Spinal cord (tissue), 10 donors: ENCODE measurements around the gene SSC4D. TPM values are rescaled to one million over a fixed set of nuclear protein-coding genes. Genes with fewer than 3 reads are reported as not detected.
"Not testable (repeated sequence)": the region's sequence is repeated elsewhere in the genome, so short reads cannot be mapped to it uniquely, and the experiment has no call there.

Source experiments
- DNase-seq, 6 donors: peaks; one replicate each; pipeline versions ENCODE4 v3.0.0 to v3.0.0-alpha.2; 2013 to 2015; ENCODE audit warnings: low spot score in 6 of 6, low read depth in 4 of 6
- H3K27ac ChIP-seq: one replicate; pipeline ENCODE4 v1.5.1; 2013; ENCODE audit warnings: low read depth, low read length, control low read depth
- H3K27me3 ChIP-seq: one replicate; pipeline ENCODE4 v1.6.1; 2013; ENCODE audit warnings: low read length; ENCODE audit not compliant: control insufficient read depth, insufficient read depth
- H3K36me3 ChIP-seq: one replicate; pipeline ENCODE4 v1.6.1; 2013; ENCODE audit warnings: low read length; ENCODE audit not compliant: control insufficient read depth, insufficient read depth
- H3K4me1 ChIP-seq: one replicate; pipeline ENCODE4 v1.6.1; 2013; ENCODE audit warnings: low read length; ENCODE audit not compliant: control insufficient read depth, insufficient read depth
- H3K4me3 ChIP-seq: one replicate; pipeline ENCODE4 v1.5.1; 2013; ENCODE audit warnings: low read depth, low read length, control low read depth
- H3K9me3 ChIP-seq: one replicate; pipeline ENCODE4 v1.6.1; 2013; ENCODE audit warnings: low read length; ENCODE audit not compliant: control insufficient read depth, insufficient read depth
- WGBS: methylation state at CpG from one replicate; pipeline ENCODE4 v1.1.5; 2013; ENCODE audit warnings: missing lambda C conversion rate; ENCODE audit not compliant: insufficient coverage; 5-methylcytosine and 5-hydroxymethylcytosine counted together
- polyA plus RNA-seq, 2 donors: library from polyadenylated mRNA; unstranded; fragments of 120-200 nt; gene quantifications; one replicate each; pipeline ENCODE4 v1.2.1, GENCODE V29; 2013; ENCODE audit not compliant: insufficient read length in 2 of 2
- total RNA-seq, 2 donors: library from RNA; depleted of rRNA in 1 of 2; stranded (reverse); fragments of 120-200 nt in 1 of 2; fragments of >200 nt in 1 of 2; gene quantifications; one replicate each; pipeline versions ENCODE4 v1.2.3 to v1.2.4, GENCODE V29; 2013 to 2014
- donor health status: healthy.

The SSC4D gene
- total and polyA plus RNA-seq, 4 donors = 1.9 to 4.3 (median 3.1) TPM

DNA sequence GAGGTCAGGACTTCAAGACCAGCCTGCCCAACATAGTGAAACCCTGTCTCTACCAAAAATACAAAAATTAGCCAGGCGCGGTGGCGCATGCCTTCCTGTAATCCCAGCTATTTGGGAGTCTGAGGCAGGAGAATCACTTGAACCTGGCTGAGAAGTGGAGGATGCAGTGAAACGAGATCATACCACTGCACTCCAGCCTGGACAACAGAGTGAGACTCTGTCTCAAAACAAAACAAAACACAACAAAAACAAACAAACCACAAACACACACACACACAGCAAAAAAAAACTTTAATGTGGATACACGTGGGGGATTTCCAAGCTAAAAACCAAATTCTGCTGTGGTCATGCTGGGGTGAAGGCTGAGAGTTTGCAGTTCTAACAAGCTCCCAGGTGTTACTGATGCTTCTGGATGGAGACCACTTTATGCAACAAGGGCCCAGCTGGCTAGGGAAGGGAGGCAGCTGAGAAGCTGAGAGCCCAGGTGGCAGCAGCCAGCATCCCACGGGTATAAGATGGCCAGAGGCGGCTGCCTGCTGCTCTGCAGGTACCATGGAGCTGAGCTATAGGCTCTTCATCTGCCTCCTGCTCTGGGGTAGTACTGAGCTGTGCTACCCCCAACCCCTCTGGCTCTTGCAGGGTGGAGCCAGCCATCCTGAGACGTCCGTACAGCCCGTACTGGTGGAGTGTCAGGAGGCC lies 15.1 kb upstream of the SSC4D start, which contains the start of gene ZP3:
TSS of gene ZP3 (plus strand) at position 538 of the 699 bp plus-strand sequence. CDS start at position 553, 15 bp downstream.
- H3K27me3 ChIP-seq = peaks cover 2% of the 10 kb centered on the region
- H3K4me3 ChIP-seq = no peak within 1 kb of the TSS
- no peak within 1 kb of the TSS for H3K27ac ChIP-seq
- WGBS = 86% methylated on average over 8 of the region's 10 CpGs
- no peaks in the 10 kb centered on the region for H3K36me3 ChIP-seq
- no peaks in the 10 kb centered on the region for H3K9me3 ChIP-seq
- no peaks in the 10 kb centered on the region for H3K4me1 ChIP-seq
- no peak for DNase-seq

- Histone ChIP-seq H3K27ac (no peak overlapping the region), H3K4me3 (no peak overlapping the region), H3K27me3 (peaks cover 2% of the 10 kb centered on the region), H3K4me1 (no peaks in the 10 kb centered on the region), H3K9me3 (no peaks in the 10 kb centered on the region), H3K36me3 (no peaks in the 10 kb centered on the region)
- 48% methylated on average over 12 of the region's 15 CpGs for WGBS
- DNase-seq = no peak
Measured at GRCh38 chr7:76423666-76424412, 14.3 kb upstream of the SSC4D start.

GRCh38 chr7:76421097-76421496 lies 11.6 kb upstream of the SSC4D start:
- H3K4me1 ChIP-seq, H3K27me3 ChIP-seq, DNase-seq, H3K9me3 ChIP-seq, H3K4me3 ChIP-seq, H3K27ac ChIP-seq, H3K36me3 ChIP-seq: not testable (repeated sequence)
- 79% methylated on average over 5 of the region's 6 CpGs for WGBS

GRCh38 chr7:76417654-76418310 lies 8.3 kb upstream of the SSC4D start:
- DNase-seq, H3K36me3 ChIP-seq, H3K4me1 ChIP-seq, H3K27me3 ChIP-seq, H3K27ac ChIP-seq, H3K9me3 ChIP-seq, H3K4me3 ChIP-seq: not testable (repeated sequence)
- 99% methylated on average over 8 of the region's 10 CpGs for WGBS

GRCh38 chr7:76412249-76412648 lies 2.8 kb upstream of the SSC4D start:
- H3K9me3 ChIP-seq = no peaks in the 10 kb centered on the region
- DNase-seq = no peak
- WGBS = 100% methylated on average over 2 of the region's 5 CpGs
- no peak overlapping the region for H3K27ac ChIP-seq
- H3K4me3 ChIP-seq = no peak overlapping the region
- H3K36me3 ChIP-seq = no peaks in the 10 kb centered on the region
- H3K27me3 ChIP-seq = no peaks in the 10 kb centered on the region
- peaks cover 2% of the 10 kb centered on the region for H3K4me1 ChIP-seq

DNA sequence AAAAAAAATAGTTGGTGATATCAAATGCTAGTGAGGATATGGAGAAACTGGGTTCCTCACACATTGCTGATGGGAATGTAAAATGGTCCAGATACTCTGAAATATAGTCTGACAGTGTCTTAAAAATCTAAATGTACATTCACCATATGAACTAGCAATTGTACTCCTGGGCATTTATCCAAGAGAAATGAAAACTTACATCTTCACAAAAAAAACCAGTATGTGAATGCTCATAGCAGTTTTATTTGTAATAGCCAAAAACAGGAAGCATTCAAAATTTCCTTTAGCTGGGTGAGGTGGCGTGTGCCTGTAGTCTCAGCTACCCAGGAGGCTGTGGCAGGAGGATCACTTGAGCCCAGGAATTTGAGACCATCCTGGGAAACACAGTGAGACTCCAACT lies 2.1 kb upstream of the SSC4D start:
- Histone ChIP-seq H3K36me3 (no peaks in the 10 kb centered on the region), H3K27me3 (no peaks in the 10 kb centered on the region), H3K9me3 (no peaks in the 10 kb centered on the region), H3K4me1 (peaks cover 2% of the 10 kb centered on the region), H3K4me3 (no peak overlapping the region), H3K27ac (no peak overlapping the region)
- no peak for DNase-seq
- no CpG with 5 or more reads among the region's 1 CpG for WGBS

GRCh38 chr7:76408121-76408560 lies 1.4 kb downstream of the SSC4D start:
- no peak overlapping the region for H3K4me3 ChIP-seq
- H3K36me3 ChIP-seq = no peaks in the 10 kb centered on the region
- H3K27ac ChIP-seq = no peak overlapping the region
- no peak for DNase-seq
- H3K27me3 ChIP-seq = no peaks in the 10 kb centered on the region
- H3K9me3 ChIP-seq = no peaks in the 10 kb centered on the region
- peaks cover 2% of the 10 kb centered on the region for H3K4me1 ChIP-seq

- Histone ChIP-seq H3K4me3 (no peak overlapping the region), H3K36me3 (no peaks in the 10 kb centered on the region), H3K9me3 (no peaks in the 10 kb centered on the region), H3K4me1 (peaks cover 2% of the 10 kb centered on the region), H3K27ac (no peak overlapping the region), H3K27me3 (no peaks in the 10 kb centered on the region)
- 100% methylated on average over 1 of the region's 4 CpGs for WGBS
- DNase-seq = no peak
Measured at GRCh38 chr7:76407718-76408117, 1.8 kb downstream of the SSC4D start.

DNA sequence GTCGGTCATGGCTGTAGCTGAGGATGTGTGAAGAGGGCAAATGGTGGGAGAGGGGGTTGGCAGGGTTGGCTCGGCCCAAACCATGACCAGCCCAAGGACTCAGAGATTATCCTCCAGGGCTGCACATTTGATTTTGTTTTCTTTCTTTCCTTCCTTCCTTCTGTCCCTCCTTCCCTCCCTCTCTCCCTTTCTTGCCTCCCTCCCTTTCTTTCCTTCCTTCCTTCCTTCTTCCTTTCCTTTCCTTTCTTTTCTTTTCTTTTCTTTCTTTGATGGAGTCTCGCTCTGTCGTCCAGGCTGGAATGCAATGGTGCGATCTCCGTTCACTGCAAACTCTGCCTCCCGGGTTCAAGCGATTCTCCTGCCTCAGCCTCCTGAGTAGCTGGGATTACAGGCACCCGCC lies 3.8 kb downstream of the SSC4D start:
- H3K27me3 ChIP-seq = no peaks in the 10 kb centered on the region

More for the DNA sequence above, 3.8 kb downstream of the SSC4D start:
- Histone ChIP-seq H3K4me1 (peaks cover 2% of the 10 kb centered on the region), H3K4me3 (no peak overlapping the region), H3K9me3 (no peaks in the 10 kb centered on the region), H3K27ac (no peak overlapping the region), H3K36me3 (no peaks in the 10 kb centered on the region)
- no peak for DNase-seq
- 94% methylated on average over 7 of the region's 9 CpGs for WGBS
